Measurements from ENCODE around the gene UTP14C.
"Not testable (repeated sequence)": the region's sequence is repeated elsewhere in the genome, so short reads cannot be mapped to it uniquely, and the experiment has no call there.

The UTP14C gene

DNA sequence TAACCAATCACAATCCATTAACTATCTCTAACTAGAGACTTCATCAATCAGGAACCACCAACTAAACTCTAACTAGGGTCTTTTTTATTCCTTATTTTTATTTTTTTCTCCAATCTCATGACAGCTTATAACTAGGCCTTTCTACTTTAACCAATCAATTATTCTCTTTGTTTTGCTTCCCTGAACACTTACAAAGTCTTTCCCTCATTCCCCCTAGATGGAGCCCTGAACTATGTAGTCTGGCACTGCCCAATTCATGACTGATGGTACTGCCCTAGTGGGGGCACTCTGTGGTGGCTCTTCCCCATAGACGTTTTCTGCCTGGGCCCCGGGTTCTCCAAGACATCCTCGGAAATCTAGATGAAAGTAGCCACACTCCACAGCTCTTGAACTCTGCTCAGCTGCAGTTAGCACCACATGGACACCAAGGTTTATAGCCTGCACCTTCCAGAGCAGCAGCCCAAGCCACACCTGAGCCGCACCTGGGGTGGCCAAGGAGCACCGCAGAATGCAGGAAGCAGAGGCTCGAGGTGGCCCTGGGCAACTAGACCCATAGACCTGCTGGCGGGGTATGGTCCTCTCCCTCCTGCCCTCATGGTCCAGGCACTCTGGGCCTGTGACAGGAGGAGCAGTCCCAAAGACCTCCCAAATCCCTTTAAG lies 19.9 kb upstream of the UTP14C start:
- DNase-seq = no peak

GRCh38 chr13:52005841-52006522 lies 18.5 kb upstream of the UTP14C start:
- no peak for DNase-seq

GRCh38 chr13:52006523-52007245 lies 17.8 kb upstream of the UTP14C start:
- DNase-seq = no peak

GRCh38 chr13:52009946-52010345 lies 14.5 kb upstream of the UTP14C start:
- DNase-seq = no peak

GRCh38 chr13:52010890-52011631 lies 13.4 kb upstream of the UTP14C start, which contains the start of gene ATP7B:
Gene ATP7B (minus strand): TSS chr13:52011450. CDS start chr13:52011337, 113 bp downstream.
- DNase-seq = no peak

DNA sequence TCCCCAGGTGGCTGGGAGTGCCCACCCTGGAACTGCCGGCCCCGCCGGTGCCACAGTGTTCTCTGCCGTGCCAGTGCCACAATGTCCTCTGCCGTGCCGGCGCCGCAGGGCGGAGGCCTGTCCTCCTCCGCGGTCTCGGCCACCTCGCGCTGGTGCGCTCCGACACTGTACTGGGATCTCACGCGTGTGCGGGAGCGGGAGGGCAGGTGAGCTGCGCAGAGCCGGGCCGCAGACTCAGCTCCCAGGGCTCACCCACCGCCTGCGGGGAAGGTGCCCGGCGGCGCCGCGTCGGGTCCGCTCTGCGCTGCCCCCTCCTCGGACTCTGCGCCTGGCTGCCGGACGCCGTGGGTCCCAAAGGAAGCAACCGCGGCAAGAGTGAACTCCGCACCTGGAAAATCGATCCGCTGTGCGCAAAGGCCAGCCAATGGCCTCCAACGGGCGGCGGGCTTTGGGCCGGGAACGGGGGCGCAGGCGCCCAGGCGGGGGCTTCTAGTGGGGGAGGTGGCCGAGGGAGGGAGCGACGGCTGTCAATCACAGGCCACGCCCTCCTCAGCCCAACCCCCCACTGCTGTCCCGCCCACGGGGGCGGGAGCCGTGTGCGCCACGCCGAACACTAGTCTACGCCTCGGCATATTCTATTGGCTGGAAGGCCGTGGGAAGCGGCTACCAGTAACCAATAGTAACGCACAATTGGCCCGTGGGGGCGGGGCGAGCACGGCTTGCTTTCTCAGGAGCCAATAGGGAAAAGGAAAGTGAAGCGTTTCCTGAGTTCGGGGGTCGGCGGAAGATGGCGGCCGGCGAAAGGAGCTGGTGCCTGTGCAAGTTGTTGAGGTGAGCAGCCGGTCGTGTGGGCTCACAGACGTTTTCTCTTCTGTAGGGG lies 12.6 kb upstream of the UTP14C start, which contains the start of gene ALG11:
Gene ALG11 (plus strand): TSS at position 767 of the 880 bp plus-strand sequence. CDS start 21 bp downstream, at position 788.
- peak; percentile 100 for DNase-seq

GRCh38 chr13:52012512-52012836 lies 12.0 kb upstream of the UTP14C start:
- no peak for DNase-seq

- DNase-seq = no peak
Measured at GRCh38 chr13:52016296-52016695, 8.2 kb upstream of the UTP14C start.

GRCh38 chr13:52020191-52020590 lies 4.3 kb upstream of the UTP14C start:
- no peak for DNase-seq

DNA sequence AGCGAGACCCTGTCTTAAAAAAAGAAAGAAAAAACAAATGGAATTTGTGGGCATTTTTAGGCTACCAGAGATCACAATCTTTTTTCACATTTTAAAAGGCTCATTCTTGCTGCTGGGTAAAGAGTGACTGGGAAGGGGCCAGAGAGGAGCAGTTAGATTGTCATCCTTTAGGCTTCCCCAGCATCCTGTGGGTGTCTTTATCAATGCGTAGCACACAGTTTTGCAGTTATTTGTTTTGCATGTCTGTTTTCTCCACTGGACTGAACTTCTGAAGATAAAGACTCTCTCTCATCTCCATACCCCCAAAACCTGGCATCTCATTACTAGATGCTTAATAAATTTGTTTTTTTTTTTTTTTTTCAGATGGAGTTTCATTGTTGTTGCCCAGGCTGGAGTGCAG lies 2.1 kb upstream of the UTP14C start:
- DNase-seq = no peak

DNA sequence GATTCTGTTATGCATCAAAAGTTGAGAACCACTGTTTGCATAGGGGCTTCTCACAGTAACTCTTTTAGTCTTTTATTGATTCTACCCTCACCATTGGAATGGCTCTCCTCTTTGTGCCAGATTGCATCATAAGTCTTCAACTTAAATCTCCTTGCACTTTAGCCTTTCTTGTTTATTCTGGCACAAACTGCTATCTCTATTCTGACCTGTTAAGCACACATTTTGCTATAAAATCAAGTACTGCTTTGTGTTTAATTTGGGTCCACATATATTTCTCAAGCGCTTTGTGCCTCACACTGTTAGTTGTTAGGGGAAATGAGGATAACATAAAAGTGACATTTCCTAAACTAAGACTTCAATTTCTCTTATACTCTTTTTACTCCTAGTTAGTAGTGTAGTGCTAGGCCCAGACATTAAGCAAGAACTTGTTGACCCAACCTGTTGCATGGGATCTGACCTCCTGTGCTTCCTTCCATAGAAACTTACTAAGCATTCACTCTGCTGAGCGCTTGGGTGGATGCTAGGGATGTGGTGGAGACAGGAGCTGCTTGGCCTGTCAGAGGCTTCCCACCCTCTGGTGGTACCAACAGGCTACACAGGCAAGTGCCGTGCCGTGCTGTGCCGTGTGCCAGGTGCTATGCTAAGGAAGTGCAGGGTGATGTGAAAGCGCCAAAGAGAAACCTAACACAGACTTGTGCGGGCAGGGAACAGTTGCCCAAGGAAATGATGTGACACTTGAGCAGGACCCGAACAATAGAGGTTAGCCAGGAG lies 1.2 kb downstream of the UTP14C start:
- DNase-seq = no peak

GRCh38 chr13:52026246-52026626 lies 1.7 kb downstream of the UTP14C start:
- no peak for DNase-seq

GRCh38 chr13:52027832-52028231 lies 3.3 kb downstream of the UTP14C start:
- DNase-seq = no peak

DNA sequence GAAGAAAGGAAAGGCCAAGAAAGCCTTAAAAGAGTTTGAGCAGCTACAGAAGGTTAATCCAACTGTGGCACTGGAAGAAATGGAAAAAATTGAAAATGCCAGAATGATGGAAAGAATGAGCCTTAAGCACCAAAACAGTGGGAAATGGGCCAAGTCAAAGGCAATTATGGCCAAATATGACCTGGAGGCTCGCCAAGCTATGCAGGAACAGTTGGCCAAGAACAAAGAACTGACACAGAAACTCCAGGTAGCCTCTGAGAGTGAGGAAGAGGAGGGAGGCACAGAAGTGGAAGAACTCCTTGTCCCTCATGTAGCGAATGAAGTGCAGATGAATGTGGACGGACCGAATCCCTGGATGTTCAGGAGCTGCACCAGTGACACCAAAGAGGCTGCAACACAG lies 5.1 kb downstream of the UTP14C start:
- DNase-seq = no peak

- not testable (repeated sequence) for DNase-seq
Measured at GRCh38 chr13:52030401-52030800, 5.9 kb downstream of the UTP14C start.

GRCh38 chr13:52033039-52033438 lies 8.5 kb downstream of the UTP14C start:
- DNase-seq = no peak

GRCh38 chr13:52034616-52035226 lies 10.2 kb downstream of the UTP14C start:
- DNase-seq = no peak

- no peak for DNase-seq
Measured at GRCh38 chr13:52036037-52036436, 11.5 kb downstream of the UTP14C start.

- DNase-seq = no peak
Measured at GRCh38 chr13:52043675-52044074, 19.2 kb downstream of the UTP14C start.

GRCh38 chr13:52047463-52047862 lies 23.0 kb downstream of the UTP14C start:
- DNase-seq = no peak

- no peak for DNase-seq
Measured at GRCh38 chr13:52048516-52048915, 24.0 kb downstream of the UTP14C start.

Measured in activated CD4-positive, alpha-beta T cell treated with anti-CD3 and anti-CD28 coated beads, Interleukin-2, amount 50 U/mL, for 16 hours (primary cell).